ENCODE results near the gene ANO10. TPM values are rescaled to one million over a fixed set of nuclear protein-coding genes. Genes with fewer than 3 reads are reported as not detected.

The ANO10 gene, protein sequence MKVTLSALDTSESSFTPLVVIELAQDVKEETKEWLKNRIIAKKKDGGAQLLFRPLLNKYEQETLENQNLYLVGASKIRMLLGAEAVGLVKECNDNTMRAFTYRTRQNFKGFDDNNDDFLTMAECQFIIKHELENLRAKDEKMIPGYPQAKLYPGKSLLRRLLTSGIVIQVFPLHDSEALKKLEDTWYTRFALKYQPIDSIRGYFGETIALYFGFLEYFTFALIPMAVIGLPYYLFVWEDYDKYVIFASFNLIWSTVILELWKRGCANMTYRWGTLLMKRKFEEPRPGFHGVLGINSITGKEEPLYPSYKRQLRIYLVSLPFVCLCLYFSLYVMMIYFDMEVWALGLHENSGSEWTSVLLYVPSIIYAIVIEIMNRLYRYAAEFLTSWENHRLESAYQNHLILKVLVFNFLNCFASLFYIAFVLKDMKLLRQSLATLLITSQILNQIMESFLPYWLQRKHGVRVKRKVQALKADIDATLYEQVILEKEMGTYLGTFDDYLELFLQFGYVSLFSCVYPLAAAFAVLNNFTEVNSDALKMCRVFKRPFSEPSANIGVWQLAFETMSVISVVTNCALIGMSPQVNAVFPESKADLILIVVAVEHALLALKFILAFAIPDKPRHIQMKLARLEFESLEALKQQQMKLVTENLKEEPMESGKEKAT
- 26.6 and 32.9 TPM in 2 replicates for total RNA-seq (ENCODE audit: low replicate concordance)

DNA sequence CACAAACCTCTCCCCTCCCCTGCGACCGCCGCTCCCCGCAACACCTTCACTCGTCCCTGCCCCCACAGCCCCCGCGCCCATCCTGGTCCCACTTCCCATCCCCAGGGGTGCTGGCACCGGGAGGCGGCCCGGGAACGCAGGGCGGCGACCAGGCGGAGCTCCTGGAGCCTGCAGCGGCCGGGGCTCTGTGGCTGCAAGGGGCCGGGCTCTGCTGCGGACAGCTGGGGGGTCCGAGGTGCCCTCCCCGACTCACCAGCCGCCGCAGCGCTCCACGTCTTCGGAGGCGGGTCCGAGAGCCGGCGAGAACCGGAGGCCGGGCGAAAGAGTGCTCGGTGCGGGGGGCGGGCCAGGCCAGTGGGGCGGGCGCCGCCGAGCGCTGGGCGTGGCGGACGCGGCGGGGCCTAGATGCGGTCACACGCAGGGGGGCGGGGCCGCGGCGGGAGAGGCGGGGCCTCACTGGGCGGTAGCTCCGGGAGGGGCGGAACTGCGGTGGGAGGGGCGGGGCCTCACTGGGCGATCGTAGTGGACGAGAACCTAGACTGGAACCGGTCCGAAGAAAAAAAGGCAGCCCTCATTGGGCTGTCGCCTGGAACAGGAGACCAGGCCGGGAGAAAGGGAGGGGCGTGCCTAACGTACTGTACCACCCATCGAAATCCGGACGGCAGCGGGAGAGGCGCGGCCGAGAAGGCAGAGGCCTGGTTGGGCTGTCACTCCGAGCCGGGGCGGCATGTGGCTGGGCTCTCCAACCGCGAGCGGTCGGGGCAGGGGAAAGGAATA lies at the start of gene ANO10:
TSS of gene ANO10 (minus strand) at position 356 of the 777 bp plus-strand sequence. CDS start 16,159 bp downstream, outside the sequence.

Other genes with a start within 250 kb of the ANO10 start
- gene ABHD5, start 68.9 kb upstream of the ANO10 start, total RNA-seq (ENCODE audit: low replicate concordance) = 18.0 and 38.4 TPM in 2 replicates

Data from smooth muscle cell of the coronary artery (primary cell).